Stimulated activated CD8-positive, alpha-beta memory T cell treated with anti-CD3 and anti-CD28 coated beads, Interleukin-4, amount 100 ng/mL, for 24 hours (primary cell): ENCODE data around the gene TARS2.

Experiments used
- DNase-seq: peaks from one replicate; pipeline ENCODE4 v3.0.0-alpha.2; 2020; ENCODE audit warnings: low read depth

TARS2 gene

GRCh38 chr1:150508982-150509381 is 21.8 kb downstream of the TARS2 start:
- no peak for DNase-seq

- no peak for DNase-seq
These were observed 24.3 kb downstream of the TARS2 start for GRCh38 chr1:150511551-150511950.

- DNase-seq: no peak
These were observed 24.9 kb downstream of the TARS2 start for GRCh38 chr1:150511985-150512660.

GRCh38 chr1:150512846-150513245 is 25.6 kb downstream of the TARS2 start:
- DNase-seq: no peak

- no peak for DNase-seq
These were observed 26.2 kb downstream of the TARS2 start for GRCh38 chr1:150513351-150513791.

- no peak for DNase-seq
These were observed 27.0 kb downstream of the TARS2 start for GRCh38 chr1:150514260-150514659.

GRCh38 chr1:150514913-150515327 is 27.7 kb downstream of the TARS2 start:
- DNase-seq: peak; percentile 4

- peak; percentile 87 for DNase-seq
These were observed 28.3 kb downstream of the TARS2 start, which contains the start of gene FALEC for GRCh38 chr1:150515328-150516049. Gene FALEC, plus strand, starts transcription at chr1:150515752.

- DNase-seq: no peak
These were observed 28.9 kb downstream of the TARS2 start for GRCh38 chr1:150516050-150516591.

GRCh38 chr1:150516616-150517015 is 29.4 kb downstream of the TARS2 start:
- no peak for DNase-seq

GRCh38 chr1:150521196-150521968 is 34.2 kb downstream of the TARS2 start:
- DNase-seq: no peak

GRCh38 chr1:150525348-150525747 is 38.1 kb downstream of the TARS2 start:
- no peak for DNase-seq

- DNase-seq: no peak
These were observed 41.0 kb downstream of the TARS2 start for GRCh38 chr1:150528196-150528595.

- no peak for DNase-seq
These were observed 41.8 kb downstream of the TARS2 start for GRCh38 chr1:150529017-150529416.

- DNase-seq: no peak
These were observed 43.4 kb downstream of the TARS2 start for GRCh38 chr1:150530491-150531159.

- no peak for DNase-seq
These were observed 45.6 kb downstream of the TARS2 start for GRCh38 chr1:150532860-150533259.

- no peak for DNase-seq
These were observed 46.8 kb downstream of the TARS2 start for GRCh38 chr1:150534002-150534401.

- no peak for DNase-seq
These were observed 48.5 kb downstream of the TARS2 start for GRCh38 chr1:150535511-150536287.

- DNase-seq: no peak
These were observed 49.9 kb downstream of the TARS2 start for GRCh38 chr1:150536836-150537731.
